ENCODE results near the gene YJEFN3. TPM values are rescaled to one million over a fixed set of nuclear protein-coding genes. Genes with fewer than 3 reads are reported as not detected.

Gene YJEFN3
- total and polyA plus RNA-seq, 2 donors (not counting 3 experiments of a cell fraction or from before 2014, with no cell fraction given), result 1.9 to 2.1 TPM

DNA sequence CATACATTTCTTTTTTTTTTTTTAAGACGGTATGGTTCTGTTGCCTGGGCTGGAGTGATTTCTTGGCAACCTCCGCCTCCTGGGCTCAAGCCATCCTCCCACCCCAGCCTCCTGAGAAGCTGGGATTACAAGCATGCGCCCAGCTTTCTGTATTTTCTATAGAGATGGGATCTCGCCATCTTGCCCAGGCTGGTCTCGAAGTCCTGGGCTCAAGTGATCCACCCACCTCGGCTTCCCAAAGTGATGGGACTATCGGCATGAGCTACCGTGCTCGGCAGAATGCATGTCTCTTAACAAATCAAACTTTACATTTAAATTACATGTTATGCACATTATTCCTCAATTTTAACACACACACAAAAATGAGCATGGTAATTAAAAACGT, 11.5 kb upstream of the YJEFN3 start:
- no peaks in the 10 kb centered on the region for H4K20me1 ChIP-seq (replicated peaks; ENCODE audit: control insufficient read depth, extremely low read depth, insufficient read depth, low read length)
- no peaks in the 10 kb centered on the region for H3K27me3 ChIP-seq (ENCODE audit: control insufficient read depth in 2 of 2, insufficient read depth in 2 of 2, low read length in 2 of 2)
- H3K4me2 ChIP-seq (ENCODE audit: insufficient read depth, low read length), result no peak overlapping the region
- TF ChIP-seq FOS (IDR thresholded peaks at IDR 0.05; ENCODE audit: borderline replicate concordance, insufficient read depth, low read length), result no peak
- TF ChIP-seq, protein P1, sequence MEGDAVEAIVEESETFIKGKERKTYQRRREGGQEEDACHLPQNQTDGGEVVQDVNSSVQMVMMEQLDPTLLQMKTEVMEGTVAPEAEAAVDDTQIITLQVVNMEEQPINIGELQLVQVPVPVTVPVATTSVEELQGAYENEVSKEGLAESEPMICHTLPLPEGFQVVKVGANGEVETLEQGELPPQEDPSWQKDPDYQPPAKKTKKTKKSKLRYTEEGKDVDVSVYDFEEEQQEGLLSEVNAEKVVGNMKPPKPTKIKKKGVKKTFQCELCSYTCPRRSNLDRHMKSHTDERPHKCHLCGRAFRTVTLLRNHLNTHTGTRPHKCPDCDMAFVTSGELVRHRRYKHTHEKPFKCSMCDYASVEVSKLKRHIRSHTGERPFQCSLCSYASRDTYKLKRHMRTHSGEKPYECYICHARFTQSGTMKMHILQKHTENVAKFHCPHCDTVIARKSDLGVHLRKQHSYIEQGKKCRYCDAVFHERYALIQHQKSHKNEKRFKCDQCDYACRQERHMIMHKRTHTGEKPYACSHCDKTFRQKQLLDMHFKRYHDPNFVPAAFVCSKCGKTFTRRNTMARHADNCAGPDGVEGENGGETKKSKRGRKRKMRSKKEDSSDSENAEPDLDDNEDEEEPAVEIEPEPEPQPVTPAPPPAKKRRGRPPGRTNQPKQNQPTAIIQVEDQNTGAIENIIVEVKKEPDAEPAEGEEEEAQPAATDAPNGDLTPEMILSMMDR (IDR thresholded peaks at IDR 0.05; ENCODE audit: extremely low read depth in 1 of 2, insufficient read depth in 1 of 2, low read depth in 1 of 2, low read length in 2 of 2), result no peak
- TF ChIP-seq, protein P2, sequence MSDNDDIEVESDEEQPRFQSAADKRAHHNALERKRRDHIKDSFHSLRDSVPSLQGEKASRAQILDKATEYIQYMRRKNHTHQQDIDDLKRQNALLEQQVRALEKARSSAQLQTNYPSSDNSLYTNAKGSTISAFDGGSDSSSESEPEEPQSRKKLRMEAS (IDR thresholded peaks at IDR 0.05; ENCODE audit: insufficient read depth, insufficient read length), result no peak
- dilution Hi-C loops (cut with MboI; ENCODE audit: extremely low pct_ligation_motif_present, low sequenced_read_pairs), result no loop called here
- H3K9ac ChIP-seq (replicated peaks; ENCODE audit: extremely low read depth, insufficient read depth, low read length), result no peak overlapping the region
- FAIRE-seq, result no peak
- no peak for DNase-seq (ENCODE audit: low read depth, low spot score)
- H3K4me3 ChIP-seq (replicated peaks in 1 of 3; ENCODE audit: insufficient read depth in 1 of 3, low read depth in 1 of 3, low read length in 3 of 3), result no peak overlapping the region
- intact Hi-C loops (cut with micrococcal nuclease), result no loop called here
- no peaks in the 10 kb centered on the region for H3K9me1 ChIP-seq (replicated peaks; ENCODE audit: control insufficient read depth, extremely low read depth, insufficient read depth, low read length)
- H3K36me3 ChIP-seq (ENCODE audit: control insufficient read depth in 2 of 2, extremely low read depth in 1 of 2, insufficient read depth in 2 of 2, low read length in 2 of 2), result peaks cover 3 to 4% of the 10 kb centered on the region in 2 experiments
- BruUV-seq (replicated peaks), result no TSS peak
- H3K27ac ChIP-seq (ENCODE audit: insufficient read depth, low read depth, low read length), result no peak overlapping the region
- H3K9me3 ChIP-seq (replicated peaks; ENCODE audit: control insufficient read depth, insufficient read depth, low read length), result no peaks in the 10 kb centered on the region
- no peak overlapping the region for H2AFZ ChIP-seq (ENCODE audit: low read depth, low read length)
- peaks cover 26% of the 10 kb centered on the region for H3K79me2 ChIP-seq (ENCODE audit: control insufficient read depth, insufficient read depth, low read length)
- CTCF ChIA-PET, result no interaction called here
- POLR2A ChIA-PET, result no interaction called here
- peaks cover 11% of the 10 kb centered on the region for H3K4me1 ChIP-seq (ENCODE audit: control insufficient read depth, extremely low read depth, insufficient read depth, low read length)

DNA sequence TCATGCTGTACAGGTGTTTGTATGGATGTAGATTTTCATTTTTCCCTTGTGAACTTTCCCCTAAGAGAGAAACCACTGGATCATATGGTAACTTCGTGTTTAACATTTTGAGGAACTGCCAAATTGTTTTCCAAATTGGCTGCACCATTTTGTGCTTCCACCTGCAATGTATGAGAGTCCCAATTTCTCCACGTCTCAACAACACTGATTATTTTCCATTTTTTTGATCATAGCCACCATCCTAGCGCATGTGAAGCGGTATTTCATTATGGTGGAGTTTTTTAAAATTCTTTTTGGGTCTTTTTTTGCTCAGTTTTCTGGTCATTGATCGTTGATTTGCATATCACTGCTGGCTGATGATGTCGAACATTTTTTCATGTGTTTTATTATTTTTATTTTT, 7.7 kb upstream of the YJEFN3 start:
- ChIA-PET CTCF (no interaction called here), POLR2A (no interaction called here)
- dilution Hi-C loops (cut with MboI; ENCODE audit: extremely low pct_ligation_motif_present, low sequenced_read_pairs) (no loop called here), intact Hi-C loops (cut with micrococcal nuclease) (no loop called here)
- no peak overlapping the region for H3K9ac ChIP-seq (replicated peaks; ENCODE audit: extremely low read depth, insufficient read depth, low read length)
- no peaks in the 10 kb centered on the region for H3K27me3 ChIP-seq (ENCODE audit: control insufficient read depth in 2 of 2, insufficient read depth in 2 of 2, low read length in 2 of 2)
- H3K36me3 ChIP-seq (ENCODE audit: control insufficient read depth in 2 of 2, extremely low read depth in 1 of 2, insufficient read depth in 2 of 2, low read length in 2 of 2), result peaks cover 3 to 4% of the 10 kb centered on the region in 2 experiments
- H3K9me3 ChIP-seq (replicated peaks; ENCODE audit: control insufficient read depth, insufficient read depth, low read length), result no peaks in the 10 kb centered on the region
- FAIRE-seq (no peak), DNase-seq (ENCODE audit: low read depth, low spot score) (no peak)
- no peaks in the 10 kb centered on the region for H4K20me1 ChIP-seq (replicated peaks; ENCODE audit: control insufficient read depth, extremely low read depth, insufficient read depth, low read length)
- TF ChIP-seq POLR2AphosphoS5 (IDR thresholded peaks at IDR 0.05; ENCODE audit: insufficient read depth, low read depth, low read length), result no peak
- no peak for TF ChIP-seq JUN (IDR thresholded peaks at IDR 0.05; ENCODE audit: borderline replicate concordance, insufficient read depth, insufficient read length, low read depth)
- peaks cover 26% of the 10 kb centered on the region for H3K79me2 ChIP-seq (ENCODE audit: control insufficient read depth, insufficient read depth, low read length)
- H2AFZ ChIP-seq (ENCODE audit: low read depth, low read length), result no peak overlapping the region
- no peak overlapping the region for H3K4me3 ChIP-seq (replicated peaks in 1 of 3; ENCODE audit: insufficient read depth in 1 of 3, low read depth in 1 of 3, low read length in 3 of 3)
- H3K27ac ChIP-seq (ENCODE audit: insufficient read depth, low read depth, low read length), result no peak overlapping the region
- no peak overlapping the region for H3K4me2 ChIP-seq (ENCODE audit: insufficient read depth, low read length)
- H3K9me1 ChIP-seq (replicated peaks; ENCODE audit: control insufficient read depth, extremely low read depth, insufficient read depth, low read length), result no peaks in the 10 kb centered on the region
- H3K4me1 ChIP-seq (ENCODE audit: control insufficient read depth, extremely low read depth, insufficient read depth, low read length), result peaks cover 6% of the 10 kb centered on the region
- no TSS peak for BruUV-seq (replicated peaks)
